Trophoblast cell (in vitro differentiated cells and primary cell): ENCODE results near the gene PNMA3.
A peak's percentile ranks its signal among the peaks of the same experiment; 100 is the strongest.
"Not testable (repeated sequence)": the region's sequence is repeated elsewhere in the genome, so short reads cannot be mapped to it uniquely, and the experiment has no call there.

Experiments
- DNase-seq, 2 donors: peaks; one replicate each; pipeline ENCODE4 v3.0.0-alpha.2; 2016
- H2AFZ ChIP-seq: 2 replicates; pipeline ENCODE4 v1.6.1; 2013; ENCODE audit warnings: low read length, moderate library complexity, mild to moderate bottlenecking; ENCODE audit not compliant: insufficient read depth, poor library complexity
- H2AK5ac ChIP-seq: 2 replicates; pipeline ENCODE4 v1.6.1; 2013; ENCODE audit warnings: mild to moderate bottlenecking, low read length
- H2BK120ac ChIP-seq: 2 replicates; pipeline ENCODE4 v1.6.1; 2013; ENCODE audit warnings: low read length, mild to moderate bottlenecking, moderate library complexity; ENCODE audit not compliant: insufficient read depth, poor library complexity
- H2BK12ac ChIP-seq: 2 replicates; pipeline ENCODE4 v1.6.1; 2013; ENCODE audit warnings: mild to moderate bottlenecking, low read length, moderate library complexity
- H2BK5ac ChIP-seq: 2 replicates; pipeline ENCODE4 v1.6.1; 2013; ENCODE audit warnings: low read length, low read depth, moderate library complexity, mild to moderate bottlenecking; ENCODE audit not compliant: poor library complexity
- H3K14ac ChIP-seq: 2 replicates; pipeline ENCODE4 v1.6.1; 2013; ENCODE audit warnings: mild to moderate bottlenecking, low read length
- H3K18ac ChIP-seq: 2 replicates; pipeline ENCODE4 v1.6.1; 2013; ENCODE audit warnings: mild to moderate bottlenecking, low read length
- H3K23ac ChIP-seq: 2 replicates; pipeline ENCODE4 v1.6.1; 2013; ENCODE audit warnings: low read length
- H3K27ac ChIP-seq: 2 replicates; pipeline ENCODE4 v1.5.1; 2013; ENCODE audit warnings: low read depth, mild to moderate bottlenecking, inconsistent platforms, low read length, moderate library complexity
- H3K27me3 ChIP-seq: 2 replicates; pipeline ENCODE4 v1.6.1; 2013; ENCODE audit warnings: inconsistent platforms, mild to moderate bottlenecking, low read length, moderate library complexity; ENCODE audit not compliant: insufficient read depth
- H3K36me3 ChIP-seq, 2 experiments: 1 replicate in 1 of 2; 2 replicates in 1 of 2; pipeline ENCODE4 v1.6.1; 2013; ENCODE audit warnings: low read length in 2 of 2, mild to moderate bottlenecking in 2 of 2, moderate library complexity in 1 of 2; ENCODE audit not compliant: insufficient read depth in 2 of 2, control insufficient read depth in 1 of 2
- H3K4ac ChIP-seq: 2 replicates; pipeline ENCODE4 v1.6.1; 2013; ENCODE audit warnings: low read depth, mild to moderate bottlenecking, low read length, moderate library complexity
- H3K4me1 ChIP-seq, 2 experiments: 1 replicate in 1 of 2; 2 replicates in 1 of 2; pipeline ENCODE4 v1.6.1; 2013; ENCODE audit warnings: low read length in 2 of 2, mild to moderate bottlenecking in 2 of 2, moderate library complexity in 1 of 2; ENCODE audit not compliant: insufficient read depth in 2 of 2, control insufficient read depth in 1 of 2
- H3K4me2 ChIP-seq: 2 replicates; pipeline ENCODE4 v1.6.1; 2013; ENCODE audit warnings: inconsistent platforms, mild to moderate bottlenecking, low read length, moderate library complexity
- H3K4me3 ChIP-seq: 2 replicates; pipeline ENCODE4 v1.5.1; 2013; ENCODE audit warnings: mild to moderate bottlenecking, low read depth, low read length, inconsistent platforms
- H3K79me1 ChIP-seq: one replicate; pipeline ENCODE4 v1.6.1; 2013; ENCODE audit warnings: low read length
- H3K79me2 ChIP-seq: 2 replicates; pipeline ENCODE4 v1.6.1; 2013; ENCODE audit warnings: low read length, mild to moderate bottlenecking; ENCODE audit not compliant: control insufficient read depth, insufficient read depth, poor library complexity
- H3K9ac ChIP-seq: 2 replicates; pipeline ENCODE4 v1.6.1; 2013; ENCODE audit warnings: mild to moderate bottlenecking, low read length
- H3K9me3 ChIP-seq: 2 replicates; pipeline ENCODE4 v1.6.1; 2013; ENCODE audit warnings: low read depth, mild to moderate bottlenecking, control low read depth, inconsistent platforms, low read length; ENCODE audit not compliant: insufficient read depth
- H4K12ac ChIP-seq: 2 replicates; pipeline ENCODE4 v1.6.1; 2013; ENCODE audit warnings: low read depth, mild to moderate bottlenecking, low read length, moderate library complexity
- H4K8ac ChIP-seq: 2 replicates; pipeline ENCODE4 v1.6.1; 2013; ENCODE audit warnings: low read depth, mild to moderate bottlenecking, low read length, moderate library complexity
- H4K91ac ChIP-seq: one replicate; pipeline ENCODE4 v1.6.1; 2013; ENCODE audit warnings: low read depth, mild to moderate bottlenecking, low read length, moderate library complexity
- WGBS: extraction: QIAGEN DNeasy Blood & Tissue Kit; methylation state at CpG from one replicate; pipeline ENCODE4 v1.1.7; 2013; ENCODE audit warnings: missing lambda C conversion rate; ENCODE audit not compliant: insufficient read length, insufficient coverage; ENCODE audit errors: extremely low coverage; 5-methylcytosine and 5-hydroxymethylcytosine counted together

Gene PNMA3

DNA sequence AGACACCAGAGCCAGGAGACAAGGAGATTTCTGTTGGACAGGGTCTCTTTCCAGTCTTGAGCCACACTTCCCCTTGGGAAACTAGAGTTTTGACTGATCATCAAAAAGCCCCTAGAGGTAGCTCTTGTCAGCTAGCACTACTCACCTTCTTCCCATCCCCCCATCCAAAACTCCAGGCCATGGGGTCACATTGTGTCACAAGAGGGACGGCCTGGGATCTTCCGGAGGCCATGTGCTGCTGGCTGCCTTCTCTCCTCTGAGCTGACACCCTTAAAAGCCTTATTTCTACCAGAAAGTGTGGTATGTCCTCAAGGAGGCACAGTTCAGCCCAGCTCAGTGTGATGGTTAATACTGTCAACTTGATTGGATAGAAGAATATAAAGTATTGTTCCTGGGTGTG is 7.8 kb downstream of the PNMA3 start:
- no peak overlapping the region for H3K4me2 ChIP-seq
- H3K36me3 ChIP-seq, result no peaks in the 10 kb centered on the region
- H2BK120ac ChIP-seq, result no peak overlapping the region
- H3K27ac ChIP-seq, result no peak overlapping the region
- no peaks in the 10 kb centered on the region for H3K4me1 ChIP-seq
- H3K23ac ChIP-seq, result no peak overlapping the region
- no peak for DNase-seq
- H3K18ac ChIP-seq, result no peak overlapping the region
- H2AFZ ChIP-seq, result no peak overlapping the region
- no peak overlapping the region for H3K4ac ChIP-seq
- no peaks in the 10 kb centered on the region for H3K9me3 ChIP-seq
- H3K4me3 ChIP-seq, result no peak overlapping the region
- WGBS, result no CpG with 5 or more reads among the region's 2 CpGs
- no peaks in the 10 kb centered on the region for H3K79me2 ChIP-seq
- H3K79me1 ChIP-seq, result no peaks in the 10 kb centered on the region
- H4K8ac ChIP-seq, result no peak overlapping the region
- H3K14ac ChIP-seq, result no peak overlapping the region
- no peak overlapping the region for H2BK12ac ChIP-seq
- no peak overlapping the region for H2AK5ac ChIP-seq
- H2BK5ac ChIP-seq, result no peak overlapping the region
- no peaks in the 10 kb centered on the region for H3K27me3 ChIP-seq
- no peak overlapping the region for H4K12ac ChIP-seq
- no peak overlapping the region for H4K91ac ChIP-seq
- no peak overlapping the region for H3K9ac ChIP-seq

DNA sequence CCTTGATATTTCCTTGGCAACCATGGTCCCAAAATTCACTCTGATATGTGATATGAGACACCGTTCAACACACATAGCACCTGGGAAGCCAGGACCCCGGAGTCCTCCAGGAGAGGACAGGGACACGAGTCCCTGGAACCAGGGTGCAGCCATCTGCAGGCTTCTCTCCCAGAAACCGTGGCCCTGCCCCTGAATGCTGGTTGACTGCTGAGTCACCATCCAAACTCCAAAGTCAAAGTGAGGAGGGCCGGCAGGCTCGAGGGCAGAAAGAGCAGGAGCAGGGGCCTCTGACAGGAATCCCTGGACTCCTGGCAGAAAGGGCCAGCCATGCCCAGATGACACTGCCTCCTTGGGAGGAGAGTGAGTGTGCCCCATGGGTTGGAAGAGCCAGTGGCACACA is 9.1 kb downstream of the PNMA3 start:
- Histone ChIP-seq H3K27ac (no peak overlapping the region), H3K79me2 (no peaks in the 10 kb centered on the region), H3K14ac (no peak overlapping the region), H3K18ac (no peak overlapping the region), H3K4me3 (no peak overlapping the region), H3K27me3 (no peaks in the 10 kb centered on the region), H3K9ac (no peak overlapping the region), H4K12ac (no peak overlapping the region), H2BK5ac (no peak overlapping the region), H2BK120ac (no peak overlapping the region), H4K91ac (no peak overlapping the region), H3K79me1 (no peaks in the 10 kb centered on the region), H2BK12ac (no peak overlapping the region), H3K36me3 (no peaks in the 10 kb centered on the region), H3K4me1 (no peaks in the 10 kb centered on the region), H2AFZ (no peak overlapping the region), H3K23ac (no peak overlapping the region), H3K4ac (no peak overlapping the region), H4K8ac (no peak overlapping the region), H3K4me2 (no peak overlapping the region), H2AK5ac (no peak overlapping the region), H3K9me3 (no peaks in the 10 kb centered on the region)
- peak in 1 of 2 donors; percentile 2 for DNase-seq
- no CpG with 5 or more reads among the region's 6 CpGs for WGBS

DNA sequence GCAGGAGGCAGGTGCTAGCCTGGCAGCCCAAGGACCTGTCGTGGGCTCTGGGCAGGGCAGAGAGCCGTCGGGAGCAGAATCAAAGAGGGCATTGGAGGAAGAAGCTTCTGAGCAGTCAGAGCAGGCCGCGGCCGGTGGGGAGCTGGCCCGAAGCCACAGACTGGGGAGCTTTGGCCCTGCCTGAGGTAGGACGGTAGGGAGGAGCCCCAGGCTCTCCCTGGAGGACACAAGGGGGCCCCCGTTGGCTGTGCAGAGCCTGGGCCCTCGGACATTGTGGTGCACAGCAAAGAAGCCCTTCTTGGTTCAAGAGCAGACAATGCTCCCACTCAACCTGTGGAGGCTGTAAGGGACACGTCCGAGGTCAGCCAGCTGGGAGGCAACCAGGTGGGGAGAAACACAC is 10.1 kb downstream of the PNMA3 start:
- not testable (repeated sequence) for H2BK120ac ChIP-seq

DNA sequence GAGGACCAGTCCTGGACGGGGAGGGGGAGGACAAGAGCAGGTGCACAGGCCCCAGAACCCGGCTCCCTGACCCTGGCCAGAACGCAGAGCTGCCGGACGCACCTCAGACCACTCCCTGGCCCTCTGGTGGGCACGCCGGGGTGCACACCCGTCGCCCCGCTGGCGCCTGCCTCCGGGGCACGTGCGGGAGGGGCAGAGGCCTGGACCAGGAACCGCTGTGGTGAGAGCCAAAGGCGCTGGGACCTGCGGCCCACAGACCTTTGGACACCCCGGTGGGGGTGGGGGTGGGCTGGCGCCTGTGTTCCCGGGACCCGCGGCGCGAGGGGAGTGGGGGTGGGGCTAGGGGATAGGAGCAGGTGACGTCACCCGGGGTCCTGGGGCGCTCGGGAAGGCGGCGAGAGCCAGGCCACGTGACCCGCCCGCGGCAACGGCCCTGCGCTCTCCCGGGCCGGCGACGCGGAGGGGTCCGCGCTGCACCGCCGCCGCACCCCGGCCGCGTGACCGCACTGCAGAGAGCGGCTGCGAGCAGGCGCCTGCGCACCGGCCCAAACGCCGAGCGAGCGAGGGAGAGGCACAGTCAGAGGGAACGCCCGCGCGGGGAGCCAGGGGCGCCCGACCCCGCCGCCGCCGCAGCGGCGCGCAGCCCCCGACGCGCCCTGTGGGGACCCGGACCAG is 15.8 kb downstream of the PNMA3 start, which contains the start of gene PNMA6A:
PNMA6A (plus strand) TSS at position 546 of the 675 bp plus-strand sequence. CDS start 609 bp downstream, outside the sequence.
- H2BK120ac ChIP-seq, H3K27me3 ChIP-seq, H3K9me3 ChIP-seq, H4K12ac ChIP-seq, H4K91ac ChIP-seq, H3K79me2 ChIP-seq, H2AK5ac ChIP-seq, H3K4me1 ChIP-seq, H3K4me2 ChIP-seq, H2BK12ac ChIP-seq, H3K18ac ChIP-seq, H3K9ac ChIP-seq, H2AFZ ChIP-seq, H3K4me3 ChIP-seq, H3K14ac ChIP-seq, H3K4ac ChIP-seq, H3K27ac ChIP-seq, H4K8ac ChIP-seq, DNase-seq, H3K36me3 ChIP-seq, H3K23ac ChIP-seq, H3K79me1 ChIP-seq, H2BK5ac ChIP-seq: not testable (repeated sequence)
- no CpG with 5 or more reads among the region's 76 CpGs for WGBS

More for the DNA sequence above, 10.1 kb downstream of the PNMA3 start:
- not testable (repeated sequence) for H2AFZ ChIP-seq, H3K23ac ChIP-seq, H3K27me3 ChIP-seq, H4K91ac ChIP-seq, H3K4me2 ChIP-seq, H3K79me2 ChIP-seq, H3K27ac ChIP-seq, H3K4me1 ChIP-seq, H3K36me3 ChIP-seq, H2BK12ac ChIP-seq, H3K9ac ChIP-seq, H4K8ac ChIP-seq, H4K12ac ChIP-seq, H3K18ac ChIP-seq, H3K14ac ChIP-seq, H2BK5ac ChIP-seq, H3K79me1 ChIP-seq, H2AK5ac ChIP-seq, H3K4me3 ChIP-seq, H3K9me3 ChIP-seq, H3K4ac ChIP-seq, DNase-seq
- no CpG with 5 or more reads among the region's 12 CpGs for WGBS
